Measurements from ENCODE around the gene C1QTNF12.
A peak's percentile ranks its signal among the peaks of the same experiment; 100 is the strongest.

DNA sequence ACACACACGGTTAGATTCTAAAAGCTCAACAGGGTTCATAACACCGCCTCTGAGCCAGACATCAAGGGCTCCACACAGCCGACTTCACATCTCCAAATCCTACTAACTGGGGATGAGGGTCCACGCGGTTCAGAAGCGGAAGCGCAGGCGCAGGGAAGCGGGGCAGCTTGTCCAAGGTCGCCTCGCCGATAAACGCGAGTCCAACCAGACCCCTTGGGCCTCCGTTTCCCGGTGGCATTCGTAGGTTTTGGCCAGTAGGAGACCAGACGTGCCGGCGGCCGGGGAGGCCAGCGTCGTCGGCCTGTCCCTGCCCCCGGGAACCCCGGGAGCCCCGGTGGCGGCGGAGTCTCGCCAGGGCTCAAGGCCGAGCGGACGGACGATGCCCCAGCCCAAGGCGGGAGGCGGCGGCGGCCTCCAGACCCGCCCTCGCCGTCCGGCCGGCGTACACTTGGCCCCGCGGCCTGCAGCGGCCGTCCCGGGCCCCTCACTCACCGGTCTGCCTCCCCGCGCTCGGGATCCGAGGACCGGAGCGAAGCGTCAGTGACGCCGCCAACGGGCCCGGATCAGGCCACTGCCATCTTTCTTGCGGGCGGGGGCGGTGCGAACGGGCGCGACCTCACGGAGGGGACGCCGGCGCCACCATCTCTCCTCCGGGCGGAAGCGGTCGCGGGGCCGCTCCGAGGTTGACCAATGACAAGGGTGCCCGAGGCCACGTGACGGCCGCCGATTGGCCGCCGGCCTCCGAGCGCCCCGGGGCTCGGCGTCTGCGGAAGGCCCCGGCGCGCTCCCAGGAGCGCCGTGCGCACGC is 14.9 kb downstream of the C1QTNF12 start, which contains the start of gene SDF4:
- TF ChIP-seq, protein P1, sequence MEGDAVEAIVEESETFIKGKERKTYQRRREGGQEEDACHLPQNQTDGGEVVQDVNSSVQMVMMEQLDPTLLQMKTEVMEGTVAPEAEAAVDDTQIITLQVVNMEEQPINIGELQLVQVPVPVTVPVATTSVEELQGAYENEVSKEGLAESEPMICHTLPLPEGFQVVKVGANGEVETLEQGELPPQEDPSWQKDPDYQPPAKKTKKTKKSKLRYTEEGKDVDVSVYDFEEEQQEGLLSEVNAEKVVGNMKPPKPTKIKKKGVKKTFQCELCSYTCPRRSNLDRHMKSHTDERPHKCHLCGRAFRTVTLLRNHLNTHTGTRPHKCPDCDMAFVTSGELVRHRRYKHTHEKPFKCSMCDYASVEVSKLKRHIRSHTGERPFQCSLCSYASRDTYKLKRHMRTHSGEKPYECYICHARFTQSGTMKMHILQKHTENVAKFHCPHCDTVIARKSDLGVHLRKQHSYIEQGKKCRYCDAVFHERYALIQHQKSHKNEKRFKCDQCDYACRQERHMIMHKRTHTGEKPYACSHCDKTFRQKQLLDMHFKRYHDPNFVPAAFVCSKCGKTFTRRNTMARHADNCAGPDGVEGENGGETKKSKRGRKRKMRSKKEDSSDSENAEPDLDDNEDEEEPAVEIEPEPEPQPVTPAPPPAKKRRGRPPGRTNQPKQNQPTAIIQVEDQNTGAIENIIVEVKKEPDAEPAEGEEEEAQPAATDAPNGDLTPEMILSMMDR (IDR thresholded peaks at IDR 0.05; ENCODE audit: insufficient read depth, low read length) = no peak
- TF ChIP-seq REST (IDR thresholded peaks at IDR 0.05; ENCODE audit: insufficient replicate concordance, low read depth) (no peak), POLR2AphosphoS5 (IDR thresholded peaks at IDR 0.05; ENCODE audit: low read depth) (peak; percentile 64; the same call in 1 of the 2 replicates), GABPA (IDR thresholded peaks at IDR 0.05; ENCODE audit: low read depth) (no peak)

Data from HL-60 (cell line).